HG03280 (cell line): Measurements from ENCODE around the gene USP21.

Source experiments
- ATAC-seq: cut with Tn5 transposase; IDR thresholded peaks from one replicate; pipeline ENCODE4 v1.9.1; 2021; ENCODE audit warnings: mild to moderate bottlenecking, moderate library complexity; ENCODE audit not compliant: unreplicated experiment

Gene USP21

DNA sequence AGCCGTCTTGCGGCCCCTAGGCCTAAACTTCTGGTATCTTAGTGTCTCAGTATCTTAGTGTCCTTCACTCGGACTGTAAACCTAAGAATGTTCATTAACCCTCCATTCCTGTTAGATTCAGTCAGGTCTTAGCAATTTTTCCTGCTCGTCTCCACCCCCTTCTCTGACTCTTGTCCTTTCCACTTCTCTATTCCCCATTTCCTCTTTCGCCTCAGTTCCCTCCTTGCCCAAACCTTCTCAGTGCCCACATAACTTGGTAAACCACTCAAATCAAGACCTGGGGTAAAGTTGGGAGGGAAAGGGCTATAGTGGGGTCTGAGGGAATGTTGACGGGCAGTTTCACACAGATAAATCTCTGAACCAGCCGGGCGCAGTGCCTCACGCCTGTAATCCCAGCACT is 55.1 kb downstream of the USP21 start:
- no peak for ATAC-seq

DNA sequence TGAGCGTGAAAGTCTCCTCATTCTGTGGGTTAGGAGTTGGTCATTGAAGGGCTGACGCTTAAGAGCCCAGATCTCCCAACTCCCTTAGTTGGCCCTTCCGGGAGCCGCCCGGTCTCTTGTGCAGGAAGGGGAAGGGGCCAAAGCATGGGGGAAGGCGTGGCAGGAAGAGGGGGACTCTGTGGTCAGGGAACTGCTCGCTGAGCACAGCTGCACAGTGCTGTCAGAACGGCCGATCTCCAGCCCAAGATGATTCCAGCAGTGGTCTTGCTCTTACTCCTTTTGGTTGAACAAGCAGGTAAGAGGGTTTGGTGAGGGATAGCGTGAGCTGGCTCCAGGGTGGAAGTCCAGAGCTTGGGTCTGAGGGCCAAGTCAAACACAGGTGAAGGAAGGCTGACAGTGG is 55.8 kb downstream of the USP21 start, which contains the start of gene FCER1G:
Gene FCER1G, plus strand, starts transcription at position 220 of the 400 bp plus-strand sequence. Its CDS starts 27 bp downstream, at position 247.
- no peak for ATAC-seq
